Keratinocyte (primary cell): ENCODE results near the gene G3BP1. TPM values are rescaled to one million over a fixed set of nuclear protein-coding genes. Genes with fewer than 3 reads are reported as not detected.

Experiments used
- DNase-seq: peaks from one replicate; pipeline ENCODE4 v3.0.0-alpha.2; 2011; ENCODE audit warnings: low read depth, missing footprints, low spot score
- FAIRE-seq: peaks from 2 replicates; lab custom pipeline; 2011; peaks lifted over from hg19 to GRCh38; lab: Jason Lieb, UNC
- H2AFZ ChIP-seq: 2 replicates; pipeline ENCODE4 v1.6.0; 2012; ENCODE audit warnings: low read length, control low read depth, inconsistent platforms; ENCODE audit not compliant: control insufficient read depth
- H3K27ac ChIP-seq: 2 replicates; pipeline ENCODE4 v1.5.1; 2011; ENCODE audit warnings: low read length; ENCODE audit not compliant: control insufficient read depth, insufficient read depth
- H3K27me3 ChIP-seq: 3 replicates; pipeline ENCODE4 v1.6.0; 2011; ENCODE audit warnings: low read length; ENCODE audit not compliant: control insufficient read depth, insufficient read depth; ENCODE audit errors: extremely low read depth
- H3K36me3 ChIP-seq, 2 experiments: 2 replicates in 1 of 2; 3 replicates in 1 of 2; pipeline ENCODE4 v1.5.1; 2011; ENCODE audit warnings: low read length in 2 of 2, mild to moderate bottlenecking in 1 of 2; ENCODE audit not compliant: control insufficient read depth in 2 of 2, insufficient read depth in 2 of 2; ENCODE audit errors: extremely low read depth in 1 of 2
- H3K4me1 ChIP-seq: 3 replicates; pipeline ENCODE4 v1.5.1; 2011; ENCODE audit warnings: low read length; ENCODE audit not compliant: control insufficient read depth, insufficient read depth; ENCODE audit errors: extremely low read depth
- H3K4me2 ChIP-seq: 3 replicates; pipeline ENCODE4 v1.6.0; 2011; ENCODE audit warnings: low read depth, low read length; ENCODE audit not compliant: control insufficient read depth, insufficient read depth; ENCODE audit errors: extremely low read depth
- H3K4me3 ChIP-seq, 3 experiments: fragments of 200-600 bp in 1 of 3; sonication (generic) in 1 of 3; 2 replicates in 2 of 3; 3 replicates in 1 of 3; pipeline ENCODE4 v1.5.1; 2011 to 2016; ENCODE audit warnings: low read length in 3 of 3, mild to moderate bottlenecking in 3 of 3, control low read depth in 2 of 3, inconsistent platforms in 1 of 3, low read depth in 1 of 3, mixed read lengths in 1 of 3, mixed run types in 1 of 3, moderate library complexity in 1 of 3; ENCODE audit not compliant: control insufficient read depth in 2 of 3, insufficient read depth in 2 of 3; ENCODE audit errors: extremely low read depth in 1 of 3
- H3K79me2 ChIP-seq: 2 replicates; pipeline ENCODE4 v1.6.0; 2012; ENCODE audit warnings: low read length; ENCODE audit not compliant: control insufficient read depth, insufficient read depth
- H3K9ac ChIP-seq: 3 replicates; pipeline ENCODE4 v1.6.0; 2011; ENCODE audit warnings: low read length; ENCODE audit not compliant: control insufficient read depth, insufficient read depth; ENCODE audit errors: extremely low read depth
- H3K9me1 ChIP-seq: 3 replicates; pipeline ENCODE4 v1.6.0; 2011; ENCODE audit warnings: low read length; ENCODE audit not compliant: control insufficient read depth, insufficient read depth; ENCODE audit errors: extremely low read depth
- H3K9me3 ChIP-seq: 2 replicates; pipeline ENCODE4 v1.5.1; 2012; ENCODE audit warnings: low read depth, low read length; ENCODE audit not compliant: control insufficient read depth
- H4K20me1 ChIP-seq: 3 replicates; pipeline ENCODE4 v1.6.0; 2011; ENCODE audit warnings: low read length; ENCODE audit not compliant: control insufficient read depth, insufficient read depth; ENCODE audit errors: extremely low read depth
- CTCF ChIP-seq, 3 experiments: IDR thresholded peaks in 1 of 3; conservative IDR thresholded peaks in 1 of 3; optimal IDR thresholded peaks in 1 of 3; 2 replicates in 2 of 3; 3 replicates in 1 of 3; pipeline versions ENCODE3 to v1.5.1; 2011; ENCODE audit warnings: low read length in 3 of 3, mild to moderate bottlenecking in 3 of 3, moderate library complexity in 2 of 3, control low read depth in 1 of 3, inconsistent platforms in 1 of 3; ENCODE audit not compliant: insufficient read depth in 2 of 3; ENCODE audit errors: extremely low read depth in 1 of 3
- EZH2 ChIP-seq: IDR thresholded peaks from one replicate; pipeline ENCODE4 v1.6.1; 2012; ENCODE audit warnings: inconsistent platforms, mild to moderate bottlenecking, low read length, moderate library complexity
- dilution Hi-C: fragments of 300-500 bp; cut with MboI; formaldehyde crosslinking; loops from one replicate; pipeline ENCODE4 v1.7.0; 2020; ENCODE audit warnings: low sequenced_read_pairs; ENCODE audit not compliant: extremely low pct_ligation_motif_present
- polyA plus RNA-seq, 5 experiments: library from polyadenylated mRNA; depleted of rRNA in 3 of 5; stranded (reverse) in 3 of 5; stranded (forward) in 1 of 5; unstranded in 1 of 5; fragments of >200 nt; gene quantifications; 1 replicate in 1 of 5; 2 replicates in 3 of 5; 3 replicates in 1 of 5; pipeline versions ENCODE4 v1.2.1 to v1.2.3, GENCODE V29; 2011 to 2012; ENCODE audit warnings: missing spikeins in 2 of 5, low read depth in 1 of 5, low replicate concordance in 1 of 5

The G3BP1 gene
- polyA plus RNA-seq, 1 donor (not counting 4 experiments of a cell fraction or from before 2014, with no cell fraction given): 137 TPM

- peaks cover 65% of the 10 kb centered on the region for H3K4me1 ChIP-seq
- TF ChIP-seq EZH2: no peak
- no peak for TF ChIP-seq CTCF (optimal IDR thresholded peaks at IDR 0.05 in 1 of 3, IDR thresholded peaks at IDR 0.05 in 1 of 3, conservative IDR thresholded peaks at IDR 0.05 in 1 of 3; ENCODE audit: extremely low read depth in 1 of 3, insufficient read depth in 2 of 3, low read length in 3 of 3)
- DNase-seq: peak; percentile 95
- H3K27me3 ChIP-seq: no peaks in the 10 kb centered on the region
- peaks cover 15% of the 10 kb centered on the region for H3K79me2 ChIP-seq
- peak overlapping the region; percentile 34 for H3K9ac ChIP-seq
- H4K20me1 ChIP-seq: no peaks in the 10 kb centered on the region
- peak; percentile 100 for FAIRE-seq
- no peak overlapping the region for H2AFZ ChIP-seq
- dilution Hi-C loops: no loop called here
- H3K4me3 ChIP-seq: no peak overlapping the region
- no peaks in the 10 kb centered on the region for H3K9me3 ChIP-seq
- H3K36me3 ChIP-seq: peaks cover 2 to 16% of the 10 kb centered on the region in 2 experiments
- H3K4me2 ChIP-seq: peak overlapping the region; percentile 51
- peak overlapping the region; percentile 77 for H3K27ac ChIP-seq
- no peaks in the 10 kb centered on the region for H3K9me1 ChIP-seq
These were observed 26.6 kb upstream of the G3BP1 start for GRCh38 chr5:151745071-151745705.

DNA sequence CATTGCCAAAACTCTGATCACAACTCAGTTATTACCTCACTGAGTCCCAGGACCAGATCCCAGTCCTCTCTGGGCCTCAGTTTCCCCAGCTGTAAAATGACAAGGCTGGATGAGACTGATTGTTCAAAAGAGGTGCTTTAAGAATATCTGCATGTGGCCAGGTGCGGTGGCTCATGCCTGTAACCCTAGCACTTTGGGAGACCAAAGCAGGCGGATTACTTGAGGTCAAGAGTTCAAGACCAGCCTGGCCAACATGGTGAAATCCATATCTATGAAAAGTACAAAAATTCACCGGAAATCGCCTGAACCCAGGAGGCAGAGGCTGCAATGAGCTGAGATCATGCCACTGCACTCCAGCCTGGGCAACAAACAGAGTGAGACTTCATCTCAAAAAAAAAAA lies 21.6 kb upstream of the G3BP1 start:
- dilution Hi-C loops: no loop called here
- TF ChIP-seq CTCF (optimal IDR thresholded peaks at IDR 0.05 in 1 of 3, IDR thresholded peaks at IDR 0.05 in 1 of 3, conservative IDR thresholded peaks at IDR 0.05 in 1 of 3; ENCODE audit: extremely low read depth in 1 of 3, insufficient read depth in 2 of 3, low read length in 3 of 3): no peak
- TF ChIP-seq EZH2: no peak
- Histone ChIP-seq H3K36me3 (peaks cover 7 to 9% of the 10 kb centered on the region in 2 experiments), H3K9ac (no peak overlapping the region), H3K9me3 (no peaks in the 10 kb centered on the region), H3K4me2 (no peak overlapping the region), H3K27me3 (no peaks in the 10 kb centered on the region), H3K4me3 (no peak overlapping the region), H3K4me1 (peaks cover 20% of the 10 kb centered on the region), H3K27ac (no peak overlapping the region), H3K9me1 (no peaks in the 10 kb centered on the region), H3K79me2 (peaks cover 58% of the 10 kb centered on the region), H4K20me1 (no peaks in the 10 kb centered on the region), H2AFZ (no peak overlapping the region)
- DNase-seq: no peak
- FAIRE-seq: no peak
